Prostate gland (tissue), 2 donors: ENCODE data around the gene DNAH3. TPM values are rescaled to one million over a fixed set of nuclear protein-coding genes. Genes with fewer than 3 reads are reported as not detected.

Experiments used
- DNase-seq: peaks from one replicate; pipeline ENCODE4 v3.0.0-alpha.2; 2019; ENCODE audit warnings: low spot score
- H3K27ac ChIP-seq, 2 donors: fragments of 200-600 bp; sonication (generic); 2 replicates each; pipeline ENCODE4 v1.5.1; 2017 to 2019
- H3K27me3 ChIP-seq: fragments of 200-600 bp; sonication (generic); replicated peaks from 2 replicates; pipeline ENCODE4 v1.5.1; 2019; ENCODE audit not compliant: insufficient read depth
- H3K36me3 ChIP-seq, 2 donors: fragments of 200-600 bp; sonication (generic); 1 replicate in 1 of 2; 2 replicates in 1 of 2; pipeline versions ENCODE4 v1.5.1 to v1.8.1; 2017 to 2019
- H3K4me1 ChIP-seq: fragments of 200-600 bp; sonication (generic); replicated peaks from 2 replicates; pipeline ENCODE4 v1.5.1; 2019
- H3K4me3 ChIP-seq, 2 donors: fragments of 200-600 bp; sonication (generic); 2 replicates each; pipeline ENCODE4 v1.5.1; 2017 to 2019
- H3K9me3 ChIP-seq: fragments of 200-600 bp; sonication (generic); 2 replicates; pipeline ENCODE4 v1.5.1; 2017
- POLR2A ChIP-seq: fragments of 450-650 bp; IDR thresholded peaks from one replicate; pipeline ENCODE4 v1.6.1; 2016; ENCODE audit warnings: antibody characterized with exemption, mild to moderate bottlenecking
- POLR2AphosphoS5 ChIP-seq: sonication (generic); formaldehyde crosslinking; IDR thresholded peaks from one replicate; pipeline ENCODE4 v1.6.1; 2017; ENCODE audit warnings: antibody characterized with exemption
- WGBS: methylation state at CpG from one replicate; pipeline ENCODE4 v1.1.5; 2018; 5-methylcytosine and 5-hydroxymethylcytosine counted together
- intact Hi-C: fragments of 100-400 bp; cut with DNase I; formaldehyde crosslinking; loops from one replicate; pipeline ENCODE4 v1.14.2; 2022
- total RNA-seq, 2 donors: library from RNA; depleted of rRNA; stranded (reverse); fragments of >200 nt; gene quantifications; one replicate each; pipeline ENCODE4 v1.1.0, GENCODE V29; 2016
- TF ChIP-seq, protein P1 (sequence below), 4 experiments: fragments of 200-600 bp in 2 of 4; fragments of 450-650 bp in 2 of 4; sonication (generic) in 2 of 4; IDR thresholded peaks; 1 replicate in 3 of 4; 2 replicates in 1 of 4; pipeline ENCODE4 v1.5.1; 2016 to 2019; ENCODE audit warnings: antibody characterized with exemption in 4 of 4, mild to moderate bottlenecking in 2 of 4, moderate library complexity in 2 of 4

Gene DNAH3
- total RNA-seq, 2 donors from 2014 or later = 0.09 to 8.0 TPM

DNA sequence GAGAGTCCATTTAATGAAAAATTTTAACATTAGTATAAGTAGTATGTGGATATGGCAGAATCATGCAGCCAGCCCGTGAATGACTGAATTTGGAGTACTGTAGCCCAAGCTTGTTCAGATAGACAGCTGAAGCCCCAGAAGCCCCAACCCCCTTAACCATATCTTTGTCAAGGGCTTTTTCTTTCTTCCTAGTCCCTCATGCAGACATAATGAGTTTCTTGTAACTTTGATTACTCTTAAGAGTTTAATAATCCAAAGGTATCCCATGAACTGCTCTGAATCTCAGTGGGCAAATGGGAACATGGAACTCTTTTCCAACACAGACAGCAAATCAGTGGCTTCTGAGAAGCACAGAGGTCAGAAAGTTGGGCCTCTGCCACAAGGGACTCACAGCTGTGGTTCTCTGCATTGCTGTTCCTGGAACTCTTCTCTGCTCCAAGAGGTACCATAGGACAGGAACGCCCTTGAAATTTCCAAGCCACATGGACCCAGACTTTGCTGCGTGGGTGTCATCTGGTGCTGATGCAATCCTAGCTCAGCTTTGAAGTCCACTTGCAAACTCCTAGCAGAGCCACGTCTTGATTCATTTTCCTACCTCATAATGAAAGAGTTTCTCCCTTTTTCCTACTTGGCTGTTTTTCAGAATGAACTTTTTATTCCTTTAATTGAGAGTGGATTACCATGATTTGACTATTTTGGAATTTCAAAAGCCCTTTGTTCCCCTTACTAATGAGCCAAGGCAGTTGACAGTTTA is 232.0 kb downstream of the DNAH3 start:
- no peak for DNase-seq
- WGBS = 55% methylated on average over 4 of the region's 4 CpGs
- Histone ChIP-seq H3K36me3 (no peaks in the 10 kb centered on the region), H3K9me3 (no peaks in the 10 kb centered on the region), H3K4me3 (no peak overlapping the region), H3K27ac (no peak overlapping the region), H3K4me1 (no peaks in the 10 kb centered on the region), H3K27me3 (no peaks in the 10 kb centered on the region)
- intact Hi-C loops = loop anchor here (10.0 kb wide), 1 partner anchor 114 kb away; the partner anchor contains the start of genes ERI2 and REXO5
- TF ChIP-seq POLR2AphosphoS5 (no peak), POLR2A (no peak)
- TF ChIP-seq, protein P1, sequence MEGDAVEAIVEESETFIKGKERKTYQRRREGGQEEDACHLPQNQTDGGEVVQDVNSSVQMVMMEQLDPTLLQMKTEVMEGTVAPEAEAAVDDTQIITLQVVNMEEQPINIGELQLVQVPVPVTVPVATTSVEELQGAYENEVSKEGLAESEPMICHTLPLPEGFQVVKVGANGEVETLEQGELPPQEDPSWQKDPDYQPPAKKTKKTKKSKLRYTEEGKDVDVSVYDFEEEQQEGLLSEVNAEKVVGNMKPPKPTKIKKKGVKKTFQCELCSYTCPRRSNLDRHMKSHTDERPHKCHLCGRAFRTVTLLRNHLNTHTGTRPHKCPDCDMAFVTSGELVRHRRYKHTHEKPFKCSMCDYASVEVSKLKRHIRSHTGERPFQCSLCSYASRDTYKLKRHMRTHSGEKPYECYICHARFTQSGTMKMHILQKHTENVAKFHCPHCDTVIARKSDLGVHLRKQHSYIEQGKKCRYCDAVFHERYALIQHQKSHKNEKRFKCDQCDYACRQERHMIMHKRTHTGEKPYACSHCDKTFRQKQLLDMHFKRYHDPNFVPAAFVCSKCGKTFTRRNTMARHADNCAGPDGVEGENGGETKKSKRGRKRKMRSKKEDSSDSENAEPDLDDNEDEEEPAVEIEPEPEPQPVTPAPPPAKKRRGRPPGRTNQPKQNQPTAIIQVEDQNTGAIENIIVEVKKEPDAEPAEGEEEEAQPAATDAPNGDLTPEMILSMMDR (IDR thresholded peaks at IDR 0.05) = no peak

- H3K36me3 ChIP-seq = no peaks in the 10 kb centered on the region
- intact Hi-C loops = loop anchor here (10.0 kb wide), 1 partner anchor 112 kb away; the partner anchor contains the start of genes ERI2 and REXO5
- no peaks in the 10 kb centered on the region for H3K4me1 ChIP-seq
- H3K27me3 ChIP-seq = no peaks in the 10 kb centered on the region
- DNase-seq = no peak
- 89% methylated on average over 4 of the region's 4 CpGs for WGBS
- H3K27ac ChIP-seq = no peak overlapping the region
- no peak for TF ChIP-seq POLR2A
- TF ChIP-seq, protein P1 (IDR thresholded peaks at IDR 0.05) = no peak
- H3K9me3 ChIP-seq = no peaks in the 10 kb centered on the region
- H3K4me3 ChIP-seq = no peak overlapping the region
Observed at GRCh38 chr16:20916942-20917341, 233.7 kb downstream of the DNAH3 start.

- no peak overlapping the region for H3K27ac ChIP-seq
- intact Hi-C loops = loop anchor here (10.0 kb wide), 1 partner anchor 111 kb away; the partner anchor contains the start of genes ERI2 and REXO5
- no peak overlapping the region for H3K4me3 ChIP-seq
- H3K4me1 ChIP-seq = no peaks in the 10 kb centered on the region
- TF ChIP-seq POLR2AphosphoS5 (no peak), POLR2A (no peak)
- TF ChIP-seq, protein P1 (IDR thresholded peaks at IDR 0.05) = no peak
- H3K36me3 ChIP-seq = no peaks in the 10 kb centered on the region
- no peak for DNase-seq
- no peaks in the 10 kb centered on the region for H3K27me3 ChIP-seq
- H3K9me3 ChIP-seq = no peaks in the 10 kb centered on the region
- WGBS = 96% methylated on average over 10 of the region's 10 CpGs
Observed at GRCh38 chr16:20916289-20916688, 234.4 kb downstream of the DNAH3 start.

DNA sequence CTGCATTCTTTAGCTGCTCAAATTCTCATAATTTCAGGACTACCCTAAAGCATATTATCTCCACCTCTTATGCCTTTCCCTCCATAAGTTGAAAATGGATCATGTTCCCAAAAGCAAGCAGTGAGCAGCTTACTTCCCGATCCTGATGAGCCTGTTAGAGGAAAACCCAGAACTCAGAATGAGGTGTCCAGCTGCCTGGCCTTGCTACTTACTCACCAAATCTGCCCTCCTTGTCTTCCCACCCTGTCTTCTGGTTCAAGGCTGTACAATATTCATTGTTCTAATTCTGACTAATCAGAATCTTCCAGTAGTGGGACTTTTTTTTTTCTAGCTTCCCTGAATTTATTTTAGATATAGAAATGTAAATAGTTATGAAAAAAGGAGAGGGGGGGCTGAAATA is 239.3 kb downstream of the DNAH3 start:
- WGBS = 62% methylated on average over 1 of the region's 1 CpG
- H3K27ac ChIP-seq = no peak overlapping the region
- intact Hi-C loops = loop anchor here (10.0 kb wide), 1 partner anchor 107 kb away; the partner anchor contains the start of genes ERI2 and REXO5
- H3K9me3 ChIP-seq = no peaks in the 10 kb centered on the region
- H3K4me3 ChIP-seq = no peak overlapping the region
- no peaks in the 10 kb centered on the region for H3K36me3 ChIP-seq
- peaks cover under 1% of the 10 kb centered on the region for H3K4me1 ChIP-seq
- H3K27me3 ChIP-seq = no peaks in the 10 kb centered on the region
- TF ChIP-seq, protein P1 (IDR thresholded peaks at IDR 0.05) = no peak
- TF ChIP-seq POLR2A = no peak
- DNase-seq = no peak
